ENCODE results near the gene EEF2K. TPM values are rescaled to one million over a fixed set of nuclear protein-coding genes. Genes with fewer than 3 reads are reported as not detected.

Gene EEF2K
- total and polyA plus RNA-seq, 3 experiments from 2014 or later = 1.9 to 28.3 (median 27.2) TPM

DNA sequence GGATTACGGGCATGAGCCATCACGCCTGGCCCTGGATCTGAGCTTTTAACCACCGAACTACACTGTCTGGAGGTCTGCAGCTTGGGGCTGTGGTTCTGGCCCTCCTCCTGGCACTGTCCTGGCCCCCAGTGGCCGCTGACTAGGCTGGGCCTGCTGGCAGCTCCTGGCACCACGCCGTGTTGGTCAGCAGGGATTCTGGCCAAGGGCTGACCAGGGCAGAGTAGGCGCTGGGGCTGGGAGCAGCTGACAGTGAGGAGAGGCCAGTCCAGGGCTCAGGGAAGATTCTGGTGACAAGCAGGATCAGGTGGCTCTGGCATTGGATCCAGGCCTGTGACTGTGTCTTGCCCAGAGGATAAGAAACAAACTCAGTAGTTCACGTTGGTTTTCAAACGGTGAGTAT, 14.6 kb downstream of the EEF2K start:
- ChIA-PET POLR2A (no interaction called here), CTCF (no interaction called here)

DNA sequence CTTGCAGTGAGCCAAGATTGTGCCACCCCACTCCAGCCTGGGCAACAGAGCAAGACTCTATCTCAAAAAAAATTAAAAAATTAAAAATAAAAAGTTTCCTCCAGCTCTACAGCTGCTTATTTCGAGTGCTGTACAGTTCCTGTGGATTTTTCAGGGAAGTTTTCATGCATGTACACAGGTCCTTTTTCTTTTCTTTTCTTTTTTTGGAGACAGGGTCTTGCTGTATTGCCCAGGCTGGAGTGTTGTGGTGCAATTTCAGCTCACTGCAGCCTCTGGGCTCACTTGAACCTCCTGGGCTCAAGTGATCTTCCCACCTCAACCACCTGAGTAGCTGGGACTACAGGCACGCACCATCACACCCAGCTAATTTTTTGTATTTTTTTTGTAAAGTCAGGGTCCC, 15.9 kb downstream of the EEF2K start:
- DNase-seq = no peak
- POLR2A ChIA-PET = no interaction called here
- H3K27ac Mint-ChIP-seq = no peak overlapping the region
- no peaks in the 10 kb centered on the region for H3K9me3 Mint-ChIP-seq
- CTCF ChIA-PET = no interaction called here
- Histone ChIP-seq H3K4me1 (ENCODE audit: insufficient read depth, low read length) (no peaks in the 10 kb centered on the region), H3K27ac (ENCODE audit: low read depth, low read length) (no peak overlapping the region), H3K27me3 (ENCODE audit: insufficient read depth, low read length, poor library complexity, severe bottlenecking) (no peaks in the 10 kb centered on the region), H3K4me3 (ENCODE audit: low read length) (no peak overlapping the region), H3K36me3 (ENCODE audit: insufficient read depth, low read length) (no peaks in the 10 kb centered on the region), H3K9me3 (ENCODE audit: low read length) (no peaks in the 10 kb centered on the region)
- peaks cover 0 to 3% (median 2%) of the 10 kb centered on the region in 3 donors for H3K4me1 Mint-ChIP-seq
- peaks cover 0 to 9% (median 4%) of the 10 kb centered on the region in 3 donors for H3K36me3 Mint-ChIP-seq
- H3K27me3 Mint-ChIP-seq = no peaks in the 10 kb centered on the region
- H3K4me3 Mint-ChIP-seq = no peak overlapping the region

More for the DNA sequence above, 14.6 kb downstream of the EEF2K start:
- H3K4me1 Mint-ChIP-seq = peaks cover 2 to 7% (median 5%) of the 10 kb centered on the region in 3 donors
- H3K9me3 Mint-ChIP-seq = no peaks in the 10 kb centered on the region
- H3K36me3 Mint-ChIP-seq = peaks cover 0 to 7% (median 4%) of the 10 kb centered on the region in 3 donors
- DNase-seq = no peak
- Histone ChIP-seq H3K4me3 (ENCODE audit: low read length) (no peak overlapping the region), H3K4me1 (ENCODE audit: insufficient read depth, low read length) (no peaks in the 10 kb centered on the region), H3K27ac (ENCODE audit: low read depth, low read length) (no peak overlapping the region), H3K9me3 (ENCODE audit: low read length) (no peaks in the 10 kb centered on the region), H3K27me3 (ENCODE audit: insufficient read depth, low read length, poor library complexity, severe bottlenecking) (no peaks in the 10 kb centered on the region), H3K36me3 (ENCODE audit: insufficient read depth, low read length) (no peaks in the 10 kb centered on the region)
- no peak overlapping the region for H3K4me3 Mint-ChIP-seq
- no peaks in the 10 kb centered on the region for H3K27me3 Mint-ChIP-seq
- peak overlapping the region in 1 of 8 donors; percentile 80 for H3K27ac Mint-ChIP-seq

DNA sequence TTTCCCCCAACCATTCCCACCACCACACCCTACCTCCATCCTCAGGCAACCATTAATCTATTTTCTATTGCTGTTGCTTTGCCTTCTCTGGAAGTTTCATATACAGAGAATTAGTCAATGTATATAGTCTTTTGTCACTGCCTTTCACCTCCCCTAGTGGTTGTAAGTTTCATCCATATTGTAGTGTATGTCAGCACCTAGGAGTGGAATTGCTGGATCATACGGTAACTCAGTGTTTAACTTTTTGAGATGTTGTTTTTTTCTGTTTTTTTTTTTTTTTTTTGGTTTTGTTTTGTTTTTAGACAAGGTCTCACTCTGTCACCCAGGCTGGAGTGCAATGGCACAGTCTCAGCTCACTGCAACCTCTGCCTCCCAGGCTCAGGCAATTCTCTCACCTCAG, 16.9 kb downstream of the EEF2K start:
- Histone ChIP-seq H3K4me1 (ENCODE audit: insufficient read depth, low read length) (no peaks in the 10 kb centered on the region), H3K27ac (ENCODE audit: low read depth, low read length) (no peak overlapping the region), H3K27me3 (ENCODE audit: insufficient read depth, low read length, poor library complexity, severe bottlenecking) (no peaks in the 10 kb centered on the region), H3K4me3 (ENCODE audit: low read length) (no peak overlapping the region), H3K9me3 (ENCODE audit: low read length) (no peaks in the 10 kb centered on the region), H3K36me3 (ENCODE audit: insufficient read depth, low read length) (no peaks in the 10 kb centered on the region)
- Mint-ChIP-seq H3K27ac (peak overlapping the region in 4 of 8 donors; percentile 12 to 69 (median 48)), H3K27me3 (no peaks in the 10 kb centered on the region), H3K4me3 (no peak overlapping the region), H3K36me3 (peaks cover 0 to 11% (median 2%) of the 10 kb centered on the region in 3 donors), H3K9me3 (no peaks in the 10 kb centered on the region), H3K4me1 (peaks cover 0 to 3% (median 2%) of the 10 kb centered on the region in 3 donors)
- ChIA-PET CTCF (no interaction called here), POLR2A (no interaction called here)
- DNase-seq = no peak

DNA sequence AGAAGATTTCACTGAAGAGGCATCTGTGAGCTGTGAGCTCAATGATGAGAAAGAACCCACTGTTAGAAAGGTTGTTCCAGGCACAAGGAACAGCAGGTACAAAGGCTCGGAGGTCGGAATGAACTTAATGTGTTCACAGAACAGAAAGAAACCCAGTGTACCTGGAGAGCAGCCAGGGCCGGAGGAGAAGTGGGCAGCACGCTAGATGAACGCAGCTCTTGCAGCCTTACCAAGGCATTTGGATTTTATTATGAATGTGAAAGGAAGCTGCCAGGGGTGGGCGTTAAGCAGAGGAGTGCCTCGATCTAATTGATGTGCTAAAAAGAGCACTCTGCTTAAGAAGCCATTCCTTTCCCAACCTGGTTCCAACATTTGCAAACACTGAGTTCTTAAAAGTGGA, 19.0 kb downstream of the EEF2K start:
- Histone ChIP-seq H3K4me3 (ENCODE audit: low read length) (no peak overlapping the region), H3K36me3 (ENCODE audit: insufficient read depth, low read length) (no peaks in the 10 kb centered on the region), H3K27ac (ENCODE audit: low read depth, low read length) (no peak overlapping the region), H3K9me3 (ENCODE audit: low read length) (no peaks in the 10 kb centered on the region), H3K27me3 (ENCODE audit: insufficient read depth, low read length, poor library complexity, severe bottlenecking) (no peaks in the 10 kb centered on the region), H3K4me1 (ENCODE audit: insufficient read depth, low read length) (no peaks in the 10 kb centered on the region)
- no peak for DNase-seq
- H3K4me1 Mint-ChIP-seq = peaks cover 0 to 3% (median 2%) of the 10 kb centered on the region in 3 donors
- peak overlapping the region in 1 of 8 donors; percentile 13 for H3K27ac Mint-ChIP-seq
- H3K27me3 Mint-ChIP-seq = no peaks in the 10 kb centered on the region
- no peak overlapping the region for H3K4me3 Mint-ChIP-seq
- H3K36me3 Mint-ChIP-seq = peaks cover 0 to 22% (median 6%) of the 10 kb centered on the region in 3 donors
- no peaks in the 10 kb centered on the region for H3K9me3 Mint-ChIP-seq
- POLR2A ChIA-PET = interaction anchor here (0.8 kb wide), 1 partner anchor 22 kb away, joined by 4 read pairs; no protein-coding TSS in a partner anchor
- CTCF ChIA-PET = interaction anchor here (0.9 kb wide), 1 partner anchor 40 kb away, joined by 4 read pairs; no protein-coding TSS in a partner anchor

DNA sequence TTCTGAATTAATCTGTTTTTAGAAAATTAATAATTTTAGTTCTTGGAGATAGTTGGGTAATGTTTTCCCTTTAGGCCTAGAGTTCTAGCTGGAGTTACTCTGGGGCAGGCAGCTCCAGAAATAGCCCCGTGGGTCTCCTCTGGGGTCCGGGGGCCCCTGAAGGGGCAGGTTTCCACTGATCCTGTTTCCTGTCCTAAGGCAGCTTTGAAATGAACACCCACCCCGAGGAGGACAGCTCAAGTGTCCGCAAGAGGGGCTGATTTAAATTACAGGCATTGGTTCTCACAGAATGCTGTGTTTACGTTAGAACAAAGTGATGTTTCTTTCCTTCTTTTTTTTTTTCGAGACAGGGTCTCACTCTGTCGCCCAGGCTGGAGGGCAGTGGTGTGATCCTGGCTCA, 23.8 kb downstream of the EEF2K start:
- no peaks in the 10 kb centered on the region for H3K27me3 ChIP-seq (ENCODE audit: insufficient read depth, low read length, poor library complexity, severe bottlenecking)
- no peaks in the 10 kb centered on the region for H3K36me3 ChIP-seq (ENCODE audit: insufficient read depth, low read length)
- Mint-ChIP-seq H3K4me3 (no peak overlapping the region), H3K4me1 (no peaks in the 10 kb centered on the region), H3K27me3 (no peaks in the 10 kb centered on the region), H3K36me3 (peaks cover 5 to 39% (median 13%) of the 10 kb centered on the region in 3 donors), H3K9me3 (no peaks in the 10 kb centered on the region), H3K27ac (no peak overlapping the region)
- H3K4me1 ChIP-seq (ENCODE audit: insufficient read depth, low read length) = no peaks in the 10 kb centered on the region
- ChIA-PET CTCF (no interaction called here), POLR2A (no interaction called here)
- H3K4me3 ChIP-seq (ENCODE audit: low read length) = no peak overlapping the region
- no peaks in the 10 kb centered on the region for H3K9me3 ChIP-seq (ENCODE audit: low read length)
- no peak overlapping the region for H3K27ac ChIP-seq (ENCODE audit: low read depth, low read length)
- DNase-seq = no peak

DNA sequence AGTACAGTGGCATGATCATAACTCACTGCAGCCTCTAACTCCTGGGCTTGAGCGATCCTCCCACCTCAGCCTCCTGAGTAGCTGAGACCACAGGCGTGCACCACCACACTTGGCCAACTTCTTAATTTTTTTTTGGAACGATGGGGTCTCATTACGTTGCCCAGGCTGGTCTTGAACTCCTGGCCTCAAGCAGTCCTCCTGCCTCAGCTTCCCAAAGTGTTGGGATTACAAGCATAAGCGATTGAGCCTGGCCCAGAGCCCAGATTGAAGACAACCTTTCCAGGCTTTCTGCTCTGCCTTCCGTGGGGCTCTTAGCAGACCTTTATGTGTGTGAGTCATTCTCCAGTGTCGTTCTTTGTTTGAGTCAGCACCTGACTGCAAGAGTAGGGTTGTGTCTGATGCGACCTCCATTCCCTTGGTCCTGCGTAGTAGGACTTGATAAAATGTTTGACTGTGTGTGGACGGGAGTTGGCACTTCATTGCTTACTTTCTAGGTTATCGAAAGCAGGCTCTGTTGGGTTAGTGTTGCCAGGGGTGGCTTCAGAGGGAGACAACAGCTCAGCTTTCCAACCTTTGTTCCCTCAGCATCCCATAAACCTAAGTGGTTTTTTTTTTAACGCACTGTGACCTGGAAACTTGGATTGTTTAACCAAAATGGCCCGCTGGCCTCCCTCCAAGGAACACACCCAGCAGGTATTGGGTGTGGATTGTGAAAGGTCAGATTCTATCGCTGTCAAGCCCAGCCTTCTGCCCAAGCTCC, 26.4 kb downstream of the EEF2K start:
- POLR2A ChIA-PET = no interaction called here
- H3K36me3 Mint-ChIP-seq = peaks cover 5 to 39% (median 11%) of the 10 kb centered on the region in 3 donors

DNA sequence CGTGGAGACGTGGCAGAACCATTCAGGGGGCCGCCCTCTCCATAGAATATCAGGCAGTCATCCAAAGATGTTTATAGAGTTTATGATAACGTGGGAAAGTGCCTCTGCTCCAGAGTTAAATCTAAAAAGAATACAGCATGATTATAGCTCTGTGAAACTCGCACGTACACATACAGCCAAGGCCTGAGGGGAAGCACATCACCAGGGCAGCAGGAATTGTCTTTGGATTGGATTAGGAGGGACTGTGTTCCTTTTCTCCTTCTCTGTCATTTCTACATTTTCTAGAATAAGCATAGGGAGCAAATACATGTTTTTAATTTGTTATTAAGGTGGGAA, 26.9 kb downstream of the EEF2K start:
- POLR2A ChIA-PET = no interaction called here
- no peaks in the 10 kb centered on the region for H3K4me1 ChIP-seq (ENCODE audit: insufficient read depth, low read length)
- no peaks in the 10 kb centered on the region for H3K36me3 ChIP-seq (ENCODE audit: insufficient read depth, low read length)
- no peak overlapping the region for H3K27ac ChIP-seq (ENCODE audit: low read depth, low read length)
- H3K27me3 Mint-ChIP-seq = no peaks in the 10 kb centered on the region
- H3K4me3 ChIP-seq (ENCODE audit: low read length) = no peak overlapping the region
- CTCF ChIA-PET = interaction anchor here (1.9 kb wide), 1 partner anchor 27 kb away, joined by 5 read pairs; the partner anchor contains the start of gene EEF2K
- H3K27ac Mint-ChIP-seq = peak overlapping the region in 1 of 8 donors; percentile 8
- H3K4me3 Mint-ChIP-seq = no peak overlapping the region
- no peaks in the 10 kb centered on the region for H3K9me3 ChIP-seq (ENCODE audit: low read length)
- H3K36me3 Mint-ChIP-seq = peaks cover 5 to 38% (median 11%) of the 10 kb centered on the region in 3 donors
- no peak for DNase-seq
- no peaks in the 10 kb centered on the region for H3K9me3 Mint-ChIP-seq
- H3K27me3 ChIP-seq (ENCODE audit: insufficient read depth, low read length, poor library complexity, severe bottlenecking) = no peaks in the 10 kb centered on the region
- peaks cover 0 to under 1% (median 0%) of the 10 kb centered on the region in 3 donors for H3K4me1 Mint-ChIP-seq

More for the DNA sequence above, 26.4 kb downstream of the EEF2K start:
- Histone ChIP-seq H3K4me1 (ENCODE audit: insufficient read depth, low read length) (no peaks in the 10 kb centered on the region), H3K4me3 (ENCODE audit: low read length) (no peak overlapping the region), H3K27me3 (ENCODE audit: insufficient read depth, low read length, poor library complexity, severe bottlenecking) (no peaks in the 10 kb centered on the region), H3K36me3 (ENCODE audit: insufficient read depth, low read length) (no peaks in the 10 kb centered on the region), H3K9me3 (ENCODE audit: low read length) (no peaks in the 10 kb centered on the region), H3K27ac (ENCODE audit: low read depth, low read length) (no peak overlapping the region)
- Mint-ChIP-seq H3K4me3 (no peak overlapping the region), H3K9me3 (no peaks in the 10 kb centered on the region), H3K27ac (peak overlapping the region in 1 of 8 donors; percentile 86), H3K4me1 (no peaks in the 10 kb centered on the region), H3K27me3 (no peaks in the 10 kb centered on the region)
- CTCF ChIA-PET = interaction anchor here (1.2 to 1.9 kb wide), 2 partner anchors 27 to 65 kb away, joined by 4 to 5 read pairs; partner anchors contain the start of genes EEF2K and POLR3E
- no peak for DNase-seq

DNA sequence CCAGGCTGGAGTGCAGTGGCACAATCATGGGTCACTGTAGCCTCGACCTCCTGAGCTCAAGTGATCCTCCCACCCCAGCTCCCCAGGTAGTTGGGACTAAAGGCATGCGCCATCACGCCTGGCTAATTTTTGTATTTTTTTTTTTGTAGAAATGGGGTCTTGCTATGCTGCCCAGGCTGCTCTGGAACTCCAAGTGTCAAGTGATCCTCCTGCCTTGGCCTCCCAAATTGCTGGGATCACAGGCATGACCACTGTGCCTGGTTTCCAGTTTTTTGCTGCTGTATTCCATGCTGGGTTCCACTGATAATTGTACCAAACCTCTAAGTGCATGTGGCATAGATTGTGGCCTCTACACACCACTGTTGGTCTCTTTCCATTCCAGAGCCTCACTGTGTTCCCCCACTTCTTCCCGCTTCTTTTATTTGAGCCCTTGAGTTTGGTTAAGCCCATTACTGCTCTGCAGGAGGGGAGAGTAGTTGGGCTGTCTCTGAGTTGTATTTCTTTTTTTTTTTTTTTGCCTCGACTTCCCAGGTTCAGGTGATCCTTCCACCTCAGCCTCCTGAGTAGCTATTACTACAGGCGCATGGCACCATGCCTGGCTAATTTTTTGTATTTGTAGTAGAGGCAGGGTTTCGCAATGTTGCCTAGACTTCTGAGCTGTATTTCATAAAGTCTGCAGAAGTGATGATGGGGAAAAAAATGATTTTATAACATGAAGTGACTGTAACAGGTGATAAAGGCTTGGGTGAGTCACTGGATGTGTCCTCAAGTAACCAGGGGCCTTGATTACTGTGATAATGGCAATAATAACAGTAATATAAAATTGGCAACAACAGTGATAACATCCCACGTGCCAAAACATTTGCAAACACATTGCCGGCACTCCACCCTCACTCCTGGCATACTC, 30.0 kb downstream of the EEF2K start:
- CTCF ChIA-PET = no interaction called here
- peaks cover 17 to 27% (median 26%) of the 10 kb centered on the region in 3 donors for H3K4me1 Mint-ChIP-seq

More for the DNA sequence above, 30.0 kb downstream of the EEF2K start:
- H3K4me3 Mint-ChIP-seq = no peak overlapping the region
- peaks cover 0 to 21% (median 4%) of the 10 kb centered on the region in 3 donors for H3K36me3 Mint-ChIP-seq
- peak overlapping the region in 1 of 8 donors; percentile 17 for H3K27ac Mint-ChIP-seq
- POLR2A ChIA-PET = no interaction called here
- Histone ChIP-seq H3K27ac (ENCODE audit: low read depth, low read length) (no peak overlapping the region), H3K4me1 (ENCODE audit: insufficient read depth, low read length) (peaks cover 24% of the 10 kb centered on the region), H3K4me3 (ENCODE audit: low read length) (no peak overlapping the region), H3K36me3 (ENCODE audit: insufficient read depth, low read length) (no peaks in the 10 kb centered on the region), H3K27me3 (ENCODE audit: insufficient read depth, low read length, poor library complexity, severe bottlenecking) (no peaks in the 10 kb centered on the region), H3K9me3 (ENCODE audit: low read length) (no peaks in the 10 kb centered on the region)
- no peaks in the 10 kb centered on the region for H3K27me3 Mint-ChIP-seq
- H3K9me3 Mint-ChIP-seq = no peaks in the 10 kb centered on the region
- DNase-seq = no peak

Measured in CD8-positive, alpha-beta memory T cell (primary cell).